Measurements from ENCODE around the gene IFNL1. TPM values are rescaled to one million over a fixed set of nuclear protein-coding genes. Genes with fewer than 3 reads are reported as not detected.

The IFNL1 gene
- polyA plus RNA-seq, 1 donor from 2014 or later: not detected

DNA sequence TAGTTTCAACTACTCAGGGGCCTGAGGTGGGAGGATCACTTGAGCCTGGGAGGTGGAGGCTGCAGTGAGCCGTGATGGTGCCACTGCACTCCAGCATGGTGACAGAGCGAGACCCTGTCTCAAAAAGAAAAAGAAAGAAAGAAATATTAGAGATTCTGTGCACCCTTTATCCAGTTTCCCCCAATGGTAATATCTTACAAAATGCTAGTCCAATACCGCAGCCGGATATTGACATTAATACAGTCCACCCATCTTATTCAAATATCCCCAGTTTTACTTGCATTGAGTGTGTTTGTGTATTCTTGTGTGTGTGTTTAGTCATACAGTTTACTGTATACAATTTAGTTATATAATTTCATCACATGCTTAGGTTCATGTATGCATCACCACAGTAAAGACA lies 39.0 kb upstream of the IFNL1 start:
- Histone ChIP-seq H3K9me3 (ENCODE audit: low read length) (no peaks in the 10 kb centered on the region), H3K4me3 (ENCODE audit: low read length) (no peak overlapping the region), H3K9ac (ENCODE audit: low read length) (no peak overlapping the region), H3K36me3 (ENCODE audit: insufficient read depth, low read length) (no peaks in the 10 kb centered on the region), H3K4me2 (ENCODE audit: low read length) (no peak overlapping the region), H3F3A (ENCODE audit: insufficient read depth, low read length, poor library complexity, severe bottlenecking) (no peaks in the 10 kb centered on the region), H3K27ac (ENCODE audit: low read length) (no peak overlapping the region), H4K20me1 (ENCODE audit: insufficient read depth) (no peaks in the 10 kb centered on the region), H2AFZ (ENCODE audit: low read depth, low read length) (no peak overlapping the region), H3K27me3 (ENCODE audit: insufficient read depth, low read depth, low read length) (peaks cover 8% of the 10 kb centered on the region), H3K79me2 (replicated peaks; ENCODE audit: insufficient read depth, low read length) (no peaks in the 10 kb centered on the region), H3K9me2 (ENCODE audit: insufficient read depth, low read length) (no peaks in the 10 kb centered on the region)
- TF ChIP-seq EP300 (conservative IDR thresholded peaks at IDR 0.05; ENCODE audit: poor library complexity, severe bottlenecking) (no peak), EZH2 (IDR thresholded peaks at IDR 0.05; ENCODE audit: borderline replicate concordance, insufficient read depth, low read length, poor library complexity, severe bottlenecking) (no peak), REST (IDR thresholded peaks at IDR 0.05; ENCODE audit: borderline replicate concordance) (no peak), CTCF (IDR thresholded peaks at IDR 0.05; ENCODE audit: poor library complexity, severe bottlenecking) (no peak), TAF1 (IDR thresholded peaks at IDR 0.05; ENCODE audit: low read depth) (no peak), RAD21 (conservative IDR thresholded peaks at IDR 0.05) (no peak), SMC3 (conservative IDR thresholded peaks at IDR 0.05; ENCODE audit: poor library complexity) (no peak), POLR2AphosphoS5 (IDR thresholded peaks at IDR 0.05) (no peak), MXI1 (conservative IDR thresholded peaks at IDR 0.05; ENCODE audit: poor library complexity, severe bottlenecking) (no peak)

DNA sequence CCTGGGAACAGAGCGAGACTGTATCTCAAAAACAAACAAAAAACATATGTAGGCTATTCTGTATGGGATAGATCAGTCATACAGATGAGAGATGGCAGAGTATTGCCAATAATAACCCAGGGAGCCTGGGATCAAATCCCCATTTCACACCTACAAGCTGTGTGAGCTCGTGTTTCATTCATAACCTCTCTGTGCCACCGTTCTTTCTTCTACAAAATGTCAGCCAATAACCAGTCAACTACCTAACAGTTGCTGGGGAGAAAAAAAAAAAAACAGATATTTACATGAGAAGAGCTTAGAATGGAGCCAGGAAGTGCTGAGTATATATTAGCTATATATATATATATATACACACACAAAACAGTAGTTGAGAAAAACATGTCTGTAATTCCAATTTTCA lies 34.5 kb upstream of the IFNL1 start:
- Histone ChIP-seq H2AFZ (ENCODE audit: low read depth, low read length) (no peak overlapping the region), H3K36me3 (ENCODE audit: insufficient read depth, low read length) (no peaks in the 10 kb centered on the region), H3K4me3 (ENCODE audit: low read length) (no peak overlapping the region), H3F3A (ENCODE audit: insufficient read depth, low read length, poor library complexity, severe bottlenecking) (no peaks in the 10 kb centered on the region), H3K9ac (ENCODE audit: low read length) (no peak overlapping the region), H4K20me1 (ENCODE audit: insufficient read depth) (no peaks in the 10 kb centered on the region), H3K27me3 (ENCODE audit: insufficient read depth, low read depth, low read length) (peaks cover 43% of the 10 kb centered on the region), H3K9me3 (ENCODE audit: low read length) (no peaks in the 10 kb centered on the region), H3K9me2 (ENCODE audit: insufficient read depth, low read length) (no peaks in the 10 kb centered on the region), H3K79me2 (replicated peaks; ENCODE audit: insufficient read depth, low read length) (no peaks in the 10 kb centered on the region), H3K4me2 (ENCODE audit: low read length) (no peak overlapping the region), H3K27ac (ENCODE audit: low read length) (no peak overlapping the region)
- TF ChIP-seq EZH2 (IDR thresholded peaks at IDR 0.05; ENCODE audit: borderline replicate concordance, insufficient read depth, low read length, poor library complexity, severe bottlenecking) (no peak), TAF1 (IDR thresholded peaks at IDR 0.05; ENCODE audit: low read depth) (no peak), RAD21 (conservative IDR thresholded peaks at IDR 0.05) (no peak), CTCF (IDR thresholded peaks at IDR 0.05; ENCODE audit: poor library complexity, severe bottlenecking) (no peak), REST (IDR thresholded peaks at IDR 0.05; ENCODE audit: borderline replicate concordance) (no peak), EP300 (conservative IDR thresholded peaks at IDR 0.05; ENCODE audit: poor library complexity, severe bottlenecking) (no peak), POLR2AphosphoS5 (IDR thresholded peaks at IDR 0.05) (no peak), SMC3 (conservative IDR thresholded peaks at IDR 0.05; ENCODE audit: poor library complexity) (no peak), MXI1 (conservative IDR thresholded peaks at IDR 0.05; ENCODE audit: poor library complexity, severe bottlenecking) (no peak)
